A673 (cell line): ENCODE results near the gene LAMP5. TPM values are rescaled to one million over a fixed set of nuclear protein-coding genes. Genes with fewer than 3 reads are reported as not detected.
A peak's percentile ranks its signal among the peaks of the same experiment; 100 is the strongest.

Experiments
- Bru-seq: library from RNA; stranded (reverse); fragments of 400-500 nt; gene quantifications from one replicate; lab custom pipeline; 2021; lab: Mats Ljungman, UMichigan
- BruChase-seq, 2 experiments: library from RNA; stranded (reverse); fragments of 400-500 nt; gene quantifications; one replicate each; lab custom pipeline; 2021; lab: Mats Ljungman, UMichigan
- BruUV-seq: library from RNA; stranded (reverse); fragments of 400-500 nt; replicated peaks from 2 replicates; lab custom pipeline; 2021; lab: Mats Ljungman, UMichigan
- CTCF ChIA-PET: fragments of 300-600 bp; sonication (Branson Sonifier 250); formaldehyde crosslinking; loops from one replicate; lab custom pipeline; 2022; ENCODE audit warnings: antibody characterized with exemption; lab: Charles Lee
- POLR2A ChIA-PET: fragments of 300-600 bp; sonication (Branson Sonifier 250); formaldehyde crosslinking; loops from one replicate; lab custom pipeline; 2022; ENCODE audit warnings: antibody characterized with exemption; ENCODE audit not compliant: low non-redundant PET; lab: Charles Lee
- DNase-seq: peaks from one replicate; pipeline ENCODE4 v3.0.0-alpha.2; 2015; ENCODE audit warnings: low spot score
- H3K27ac ChIP-seq: fragments of 200-600 bp; sonication (generic); 2 replicates; pipeline ENCODE4 v1.5.1; 2016; ENCODE audit warnings: mixed run types, low read depth, mild to moderate bottlenecking, mixed read lengths, antibody characterized with exemption, low read length; ENCODE audit not compliant: poor library complexity, severe bottlenecking
- H3K27me3 ChIP-seq: fragments of 200-600 bp; sonication (generic); replicated peaks from 2 replicates; pipeline ENCODE4 v1.6.1; 2017; ENCODE audit warnings: mixed run types, low read depth, mild to moderate bottlenecking, mixed read lengths, antibody characterized with exemption, low read length; ENCODE audit not compliant: insufficient read depth, poor library complexity
- H3K36me3 ChIP-seq: fragments of 200-600 bp; sonication (generic); 2 replicates; pipeline ENCODE4 v1.6.1; 2016; ENCODE audit warnings: mixed run types, mild to moderate bottlenecking, mixed read lengths, antibody characterized with exemption, low read length; ENCODE audit not compliant: insufficient read depth, poor library complexity, severe bottlenecking
- H3K4me1 ChIP-seq: fragments of 200-600 bp; sonication (generic); 2 replicates; pipeline ENCODE4 v1.6.1; 2017; ENCODE audit warnings: mixed run types, mild to moderate bottlenecking, mixed read lengths, antibody characterized with exemption, low read length; ENCODE audit not compliant: insufficient read depth, poor library complexity, severe bottlenecking
- H3K4me3 ChIP-seq: fragments of 200-600 bp; sonication (generic); 2 replicates; pipeline ENCODE4 v1.5.1; 2016; ENCODE audit warnings: low read depth, mixed run types, mild to moderate bottlenecking, mixed read lengths, low read length; ENCODE audit not compliant: poor library complexity, severe bottlenecking
- H3K9me3 ChIP-seq: fragments of 200-600 bp; sonication (generic); 2 replicates; pipeline ENCODE4 v1.6.1; 2016; ENCODE audit warnings: mixed run types, low read depth, mild to moderate bottlenecking, mixed read lengths, antibody characterized with exemption, low read length; ENCODE audit not compliant: poor library complexity, severe bottlenecking
- CTCF ChIP-seq: fragments of 300-800, 200-600 bp; sonication (generic); conservative IDR thresholded peaks from 2 replicates; pipeline ENCODE4 v1.5.1; 2017; ENCODE audit warnings: low read depth, mild to moderate bottlenecking, antibody characterized with exemption, low read length, moderate library complexity, mixed read lengths
- EZH2 ChIP-seq: fragments of 200-600 bp; sonication (generic); IDR thresholded peaks from 2 replicates; pipeline ENCODE4 v1.6.1; 2017; ENCODE audit warnings: borderline replicate concordance, low read depth, mild to moderate bottlenecking, mixed read lengths, antibody characterized with exemption, low read length; ENCODE audit not compliant: poor library complexity, severe bottlenecking
- intact Hi-C: fragments of 100-400 bp; cut with micrococcal nuclease; formaldehyde crosslinking; loops from one replicate; pipeline ENCODE4 v1.10.0; 2022; ENCODE audit not compliant: unreplicated experiment
- long read RNA-seq: library from polyadenylated mRNA; stranded (forward); transcript quantifications from one replicate; pipeline ENCODE4 v2.0.0, GENCODE V29; 2022
- total RNA-seq: library from RNA; stranded (reverse); gene quantifications from 2 replicates; pipeline ENCODE4 v1.2.3, GENCODE V29; 2021

The LAMP5 gene
- total RNA-seq (not detected in 2 replicates), Bru-seq, nascent RNA (percentile 9 among the genes with signal in this experiment), BruChase-seq, experiment 1, labeled RNA remaining after a 2-hour chase (not detected), BruChase-seq, experiment 2, labeled RNA remaining after a 6-hour chase (percentile 6 among the genes with signal in this experiment)
- long read RNA-seq = 0 reads

DNA sequence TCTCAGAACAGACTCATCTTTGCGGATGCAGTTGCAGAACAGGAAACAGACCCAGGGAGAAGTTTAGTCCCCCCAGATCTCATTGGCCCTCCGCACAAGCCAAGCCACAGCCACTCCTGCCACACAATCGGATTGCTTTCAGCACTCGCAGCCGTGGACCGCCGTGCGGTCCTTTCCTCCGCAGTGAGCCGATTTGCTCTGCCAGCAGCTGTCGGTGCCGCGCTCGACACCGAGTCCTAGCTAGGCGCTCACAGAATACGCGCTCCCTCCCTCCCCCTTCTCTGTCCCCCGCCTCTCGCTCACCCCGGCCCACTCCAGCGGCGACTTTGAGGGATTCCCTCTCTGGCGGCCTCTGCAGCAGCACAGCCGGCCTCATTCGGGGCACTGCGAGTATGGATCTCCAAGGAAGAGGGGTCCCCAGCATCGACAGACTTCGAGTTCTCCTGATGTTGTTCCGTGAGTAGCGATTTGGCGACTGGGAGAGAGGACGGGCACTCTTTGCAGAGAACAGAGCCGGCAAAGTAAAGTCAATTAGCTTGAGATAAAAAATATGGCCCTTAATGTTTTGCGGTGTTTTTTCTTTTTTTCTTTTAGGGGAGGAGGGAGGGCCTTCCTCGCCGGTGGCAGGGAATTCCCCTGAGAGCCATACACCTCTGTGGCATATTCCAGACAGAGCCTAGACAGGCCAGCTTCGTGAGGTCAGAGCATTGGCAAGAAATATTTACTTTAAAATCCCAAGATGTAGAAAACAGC lies at the start of gene LAMP5:
Gene LAMP5, plus strand, starts transcription at position 130 of the 753 bp plus-strand sequence. Its CDS starts 263 bp downstream, at position 393.
- POLR2A ChIA-PET = interaction anchor here (0.6 kb wide), 1 partner anchor 168 kb away, joined by 3 read pairs; no protein-coding TSS in a partner anchor
- Histone ChIP-seq H3K27ac (no peak within 1 kb of the TSS), H3K4me1 (no peaks in the 10 kb centered on the region)

GRCh38 chr20:9467995-9468394 lies 46.4 kb upstream of the LAMP5 start:
- Histone ChIP-seq H3K36me3 (no peaks in the 10 kb centered on the region), H3K9me3 (no peaks in the 10 kb centered on the region), H3K4me1 (no peaks in the 10 kb centered on the region), H3K27ac (no peak overlapping the region), H3K27me3 (no peaks in the 10 kb centered on the region), H3K4me3 (no peak overlapping the region)
- intact Hi-C loops = loop anchor here (1.0 kb wide), 1 partner anchor 142 kb away; no protein-coding TSS in a partner anchor
- BruUV-seq = no TSS peak
- POLR2A ChIA-PET = interaction anchor here (0.6 kb wide), 1 partner anchor 565 kb away, joined by 9 read pairs; no protein-coding TSS in a partner anchor
- TF ChIP-seq EZH2 (no peak), CTCF (peak; percentile 80)
- DNase-seq = peak; percentile 25
- CTCF ChIA-PET = interaction anchor here (0.6 to 1.0 kb wide), 3 partner anchors 48 to 1315 kb away, joined by 3 to 26 read pairs (median 3); no protein-coding TSS in a partner anchor

More for the DNA sequence above, at the start of gene LAMP5:
- H3K9me3 ChIP-seq = no peaks in the 10 kb centered on the region
- TF ChIP-seq EZH2 (peak; percentile 70), CTCF (no peak)
- H3K4me3 ChIP-seq = no peak within 1 kb of the TSS
- H3K36me3 ChIP-seq = no peaks in the 10 kb centered on the region
- peak; percentile 39 for DNase-seq
- CTCF ChIA-PET = no interaction called here
- BruUV-seq = no TSS peak
- H3K27me3 ChIP-seq = peaks cover 74% of the 10 kb centered on the region
- intact Hi-C loops = no loop called here

GRCh38 chr20:9474835-9475415 lies 39.5 kb upstream of the LAMP5 start:
- no TSS peak for BruUV-seq
- Histone ChIP-seq H3K4me1 (no peaks in the 10 kb centered on the region), H3K4me3 (no peak overlapping the region), H3K36me3 (no peaks in the 10 kb centered on the region), H3K27ac (no peak overlapping the region), H3K9me3 (no peaks in the 10 kb centered on the region), H3K27me3 (peaks cover 8% of the 10 kb centered on the region)
- ChIA-PET POLR2A (no interaction called here), CTCF (no interaction called here)
- DNase-seq = no peak
- TF ChIP-seq EZH2 (no peak), CTCF (no peak)
- intact Hi-C loops = no loop called here
